HG03064 (cell line): ENCODE results near the gene BRPF1.
"Not testable (repeated sequence)": the region's sequence is repeated elsewhere in the genome, so short reads cannot be mapped to it uniquely, and the experiment has no call there.

Experiments
- ATAC-seq: cut with Tn5 transposase; IDR thresholded peaks from one replicate; pipeline ENCODE4 v1.9.1; 2021; ENCODE audit warnings: low read depth; ENCODE audit not compliant: unreplicated experiment

The BRPF1 gene

GRCh38 chr3:9768141-9768775 lies 36.7 kb downstream of the BRPF1 start:
- no peak for ATAC-seq

- no peak for ATAC-seq
These were observed 37.5 kb downstream of the BRPF1 start for GRCh38 chr3:9769012-9769411.

- ATAC-seq, result no peak
These were observed 38.1 kb downstream of the BRPF1 start, which contains the start of gene CAMK1 for GRCh38 chr3:9769426-9770275. CAMK1 (minus strand) TSS chr3:9769947; CDS start chr3:9767749, 2,198 bp downstream.

- ATAC-seq, result no peak
These were observed 38.8 kb downstream of the BRPF1 start for GRCh38 chr3:9770276-9770812.

GRCh38 chr3:9771007-9771406 lies 39.5 kb downstream of the BRPF1 start:
- not testable (repeated sequence) for ATAC-seq

GRCh38 chr3:9776896-9777693 lies 45.6 kb downstream of the BRPF1 start:
- no peak for ATAC-seq

DNA sequence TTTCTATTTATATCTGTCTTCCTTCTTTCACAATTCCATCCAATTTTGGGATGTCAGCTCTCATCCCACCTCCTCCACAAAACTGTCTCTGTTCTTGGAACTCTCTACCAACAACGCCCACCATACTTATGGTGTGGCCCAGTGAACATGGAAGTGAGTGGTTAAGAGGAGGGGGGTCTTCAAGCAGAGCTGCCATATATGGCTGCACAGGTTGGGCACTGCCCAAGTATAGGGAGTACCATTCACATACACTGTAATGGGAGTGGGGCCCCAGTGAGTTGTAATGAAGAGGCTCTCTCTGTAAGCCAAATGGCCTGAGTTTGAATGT lies 46.1 kb downstream of the BRPF1 start:
- no peak for ATAC-seq

DNA sequence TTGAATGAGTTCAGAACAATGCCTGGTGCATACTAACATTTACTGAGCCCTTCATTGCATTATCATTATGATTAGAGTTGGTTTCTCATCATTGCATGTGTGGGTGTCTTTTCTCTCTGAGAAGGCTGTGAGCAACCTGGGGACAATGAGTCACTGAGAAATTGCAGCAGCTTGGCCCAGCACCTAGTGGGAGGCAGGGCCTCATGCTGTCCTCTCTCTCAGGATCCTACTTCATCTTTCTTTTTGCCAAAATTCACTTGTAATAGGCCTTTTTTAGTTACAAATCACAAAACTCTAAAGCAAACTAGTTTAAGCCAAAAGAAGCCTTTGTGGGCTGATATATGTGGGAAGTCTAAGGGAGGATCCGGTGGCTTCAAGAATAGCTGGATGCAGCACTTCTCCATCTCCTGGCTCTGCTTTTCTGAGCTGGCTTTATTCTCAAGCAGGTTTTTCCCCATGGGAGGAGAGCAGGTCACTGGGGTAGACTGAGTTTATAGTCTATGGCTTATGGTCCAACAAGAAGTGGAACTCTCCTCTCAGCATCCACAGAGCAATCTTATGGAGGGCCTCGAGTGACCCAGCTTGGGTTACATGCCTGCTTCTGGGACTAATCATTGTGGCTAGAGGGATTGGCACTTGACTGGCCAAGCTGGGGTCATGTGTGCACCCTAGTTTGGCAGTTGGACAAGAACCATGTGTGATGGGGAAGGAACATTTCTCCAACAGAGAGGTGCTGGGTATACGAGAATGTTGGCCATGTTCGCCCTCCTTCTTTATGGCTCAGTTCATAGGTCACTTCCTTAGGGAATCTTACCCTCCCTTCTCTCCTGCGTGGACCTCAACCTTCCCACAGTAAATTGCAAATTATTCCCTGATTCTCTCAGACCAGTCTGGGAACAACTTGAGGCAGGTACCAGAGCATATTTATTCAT lies 46.9 kb downstream of the BRPF1 start:
- ATAC-seq, result no peak

- no peak for ATAC-seq
These were observed 47.6 kb downstream of the BRPF1 start for GRCh38 chr3:9779075-9779593.

GRCh38 chr3:9779721-9780457 lies 48.4 kb downstream of the BRPF1 start:
- peak; percentile 58 for ATAC-seq

- no peak for ATAC-seq
These were observed 48.9 kb downstream of the BRPF1 start for GRCh38 chr3:9780458-9780812.

GRCh38 chr3:9780910-9781309 lies 49.4 kb downstream of the BRPF1 start:
- no peak for ATAC-seq

GRCh38 chr3:9781551-9781950 lies 50.0 kb downstream of the BRPF1 start:
- ATAC-seq, result no peak

- no peak for ATAC-seq
These were observed 50.6 kb downstream of the BRPF1 start for GRCh38 chr3:9781978-9782603.

- no peak for ATAC-seq
These were observed 51.2 kb downstream of the BRPF1 start for GRCh38 chr3:9782770-9783169.

DNA sequence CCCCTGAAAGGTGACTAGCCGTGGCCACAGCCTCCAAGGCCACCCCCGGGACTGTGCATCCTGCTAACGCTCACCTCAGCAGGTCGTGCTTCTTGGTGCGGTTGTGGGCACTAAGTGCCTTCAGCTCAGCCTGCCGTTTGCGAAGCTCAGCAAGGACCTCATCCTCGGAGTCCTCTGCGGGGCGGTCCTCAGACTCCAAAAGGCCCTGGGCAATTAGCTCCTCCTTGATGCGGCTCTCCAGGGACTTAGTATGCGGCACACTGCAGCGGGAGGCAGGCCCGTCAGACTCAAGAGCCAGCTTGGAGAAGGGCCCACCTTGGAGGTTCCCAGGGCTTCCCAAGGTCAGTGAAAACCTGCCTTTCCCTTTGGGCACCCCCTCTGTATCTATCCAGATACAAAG lies 52.4 kb downstream of the BRPF1 start:
- no peak for ATAC-seq

DNA sequence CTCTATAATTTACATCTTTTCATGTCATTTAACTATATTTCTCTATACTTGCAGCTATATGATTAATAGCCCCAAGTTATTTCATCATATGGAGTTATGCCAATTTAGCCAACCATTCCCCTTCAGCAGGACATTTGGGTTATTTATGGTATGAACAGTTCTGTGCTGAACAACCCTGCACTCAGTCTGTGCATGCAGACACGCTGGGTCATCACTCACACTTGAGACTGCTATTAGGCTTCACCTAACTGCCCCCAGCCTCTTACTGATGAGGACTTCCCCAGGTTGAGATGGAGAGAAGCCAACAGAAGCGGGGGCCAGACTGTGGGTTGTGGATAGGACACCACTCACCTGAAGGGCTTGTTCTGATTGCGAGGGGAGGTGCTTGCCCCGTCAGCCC lies 53.4 kb downstream of the BRPF1 start:
- ATAC-seq, result no peak

DNA sequence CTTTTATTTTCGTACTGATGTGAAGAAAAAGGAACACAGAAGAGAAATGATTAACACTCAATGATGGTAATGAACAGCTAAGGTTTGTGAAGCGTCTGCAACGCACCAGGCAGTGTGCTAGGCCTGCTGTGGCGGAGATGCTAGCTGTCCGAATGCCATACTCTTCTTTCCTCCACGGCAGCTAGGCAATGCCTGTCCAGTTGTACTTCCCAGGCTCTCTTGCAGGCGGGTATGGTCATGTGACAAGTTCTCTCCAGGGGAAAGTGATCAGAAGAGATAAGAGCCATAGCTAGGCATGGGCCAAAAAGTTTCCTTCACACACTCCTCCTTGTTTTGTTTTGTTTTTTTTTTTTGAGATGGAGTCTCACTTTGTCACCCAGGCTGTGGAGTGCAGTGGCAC lies 54.1 kb downstream of the BRPF1 start:
- ATAC-seq, result no peak
